HG02610 (cell line): ENCODE data around the gene SGSM1.
"Not testable (repeated sequence)": the region's sequence is repeated elsewhere in the genome, so short reads cannot be mapped to it uniquely, and the experiment has no call there.

Experiments used
- ATAC-seq: cut with Tn5 transposase; IDR thresholded peaks from one replicate; pipeline ENCODE4 v1.9.1; 2021; ENCODE audit warnings: mild to moderate bottlenecking, moderate library complexity; ENCODE audit not compliant: unreplicated experiment

The SGSM1 gene

GRCh38 chr22:24893341-24894070 lies 87.5 kb downstream of the SGSM1 start:
- ATAC-seq, result no peak

- ATAC-seq, result no peak
Observed at GRCh38 chr22:24894220-24894975, 88.4 kb downstream of the SGSM1 start.

GRCh38 chr22:24894998-24895397 lies 89.0 kb downstream of the SGSM1 start:
- ATAC-seq, result no peak

- no peak for ATAC-seq
Observed at GRCh38 chr22:24901448-24901847, 95.4 kb downstream of the SGSM1 start.

GRCh38 chr22:24905909-24906308 lies 99.9 kb downstream of the SGSM1 start:
- no peak for ATAC-seq

- not testable (repeated sequence) for ATAC-seq
Observed at GRCh38 chr22:24907101-24907500, 101.1 kb downstream of the SGSM1 start.

- ATAC-seq, result no peak
Observed at GRCh38 chr22:24920029-24920428, 114.0 kb downstream of the SGSM1 start.

GRCh38 chr22:24925586-24926427 lies 119.8 kb downstream of the SGSM1 start:
- ATAC-seq, result no peak

- no peak for ATAC-seq
Observed at GRCh38 chr22:24926428-24926725, 120.4 kb downstream of the SGSM1 start.

- ATAC-seq, result no peak
Observed at GRCh38 chr22:24926849-24927579, 121.0 kb downstream of the SGSM1 start.

- no peak for ATAC-seq
Observed at GRCh38 chr22:24928322-24928721, 122.3 kb downstream of the SGSM1 start.

- ATAC-seq, result no peak
Observed at GRCh38 chr22:24930678-24931077, 124.7 kb downstream of the SGSM1 start.

- no peak for ATAC-seq
Observed at GRCh38 chr22:24935771-24936483, 129.9 kb downstream of the SGSM1 start.

GRCh38 chr22:24937114-24937513 lies 131.1 kb downstream of the SGSM1 start:
- ATAC-seq, result no peak

GRCh38 chr22:24938741-24939341 lies 132.8 kb downstream of the SGSM1 start:
- ATAC-seq, result no peak

GRCh38 chr22:24942301-24942700 lies 136.3 kb downstream of the SGSM1 start:
- ATAC-seq, result no peak

GRCh38 chr22:24944217-24944937 lies 138.4 kb downstream of the SGSM1 start:
- no peak for ATAC-seq

GRCh38 chr22:24945430-24945829 lies 139.4 kb downstream of the SGSM1 start:
- ATAC-seq, result no peak

- no peak for ATAC-seq
Observed at GRCh38 chr22:24947383-24947782, 141.4 kb downstream of the SGSM1 start.
